Mesenchymal stem cell (in vitro differentiated cells and primary cell): Measurements from ENCODE around the gene CES4A.

Experiments
- DNase-seq: peaks from one replicate; pipeline ENCODE4 v3.0.0-alpha.2; 2013
- H2AFZ ChIP-seq: one replicate; pipeline ENCODE4 v1.6.1; 2013; ENCODE audit warnings: low read depth, mild to moderate bottlenecking, control low read depth, inconsistent platforms, low read length, moderate library complexity
- H2AK5ac ChIP-seq: 2 replicates; pipeline ENCODE4 v1.6.1; 2013; ENCODE audit warnings: low read length, moderate library complexity, mild to moderate bottlenecking, inconsistent platforms; ENCODE audit not compliant: severe bottlenecking
- H2BK120ac ChIP-seq: one replicate; pipeline ENCODE4 v1.6.1; 2013; ENCODE audit warnings: low read depth, mild to moderate bottlenecking, inconsistent platforms, low read length, moderate library complexity
- H2BK12ac ChIP-seq, 2 experiments: one replicate each; pipeline ENCODE4 v1.6.1; 2013; ENCODE audit warnings: inconsistent platforms in 2 of 2, low read length in 2 of 2, mild to moderate bottlenecking in 2 of 2, moderate library complexity in 2 of 2, control low read depth in 1 of 2
- H2BK15ac ChIP-seq: one replicate; pipeline ENCODE4 v1.6.1; 2013; ENCODE audit warnings: mild to moderate bottlenecking, low read depth, inconsistent platforms; ENCODE audit not compliant: poor library complexity, severe bottlenecking
- H2BK5ac ChIP-seq: 2 replicates; pipeline ENCODE4 v1.6.1; 2013; ENCODE audit warnings: low read depth, mild to moderate bottlenecking, low read length, control low read depth, inconsistent platforms; ENCODE audit not compliant: poor library complexity, severe bottlenecking
- H3K14ac ChIP-seq, 2 experiments: one replicate each; pipeline ENCODE4 v1.6.1; 2013; ENCODE audit warnings: inconsistent platforms in 2 of 2, low read length in 2 of 2, control low read depth in 1 of 2, mild to moderate bottlenecking in 1 of 2, moderate library complexity in 1 of 2
- H3K18ac ChIP-seq, 2 experiments: one replicate each; pipeline ENCODE4 v1.6.1; 2013; ENCODE audit warnings: inconsistent platforms in 2 of 2, low read length in 2 of 2, control low read depth in 1 of 2, low read depth in 1 of 2, mild to moderate bottlenecking in 1 of 2
- H3K23ac ChIP-seq, 2 experiments: one replicate each; pipeline ENCODE4 v1.6.1; 2013; ENCODE audit warnings: inconsistent platforms in 2 of 2, low read length in 2 of 2, mild to moderate bottlenecking in 2 of 2, moderate library complexity in 2 of 2, control low read depth in 1 of 2
- H3K27ac ChIP-seq: 2 replicates; pipeline ENCODE4 v1.5.1; 2013; ENCODE audit warnings: mild to moderate bottlenecking, moderate library complexity, low read length, control low read depth, inconsistent platforms; ENCODE audit not compliant: poor library complexity, severe bottlenecking
- H3K27me3 ChIP-seq, 2 experiments: 2 replicates each; pipeline versions ENCODE4 v1.6.1 to v1.7.0; 2013; ENCODE audit warnings: low read length in 2 of 2, mild to moderate bottlenecking in 2 of 2, moderate library complexity in 2 of 2, control low read depth in 1 of 2, inconsistent platforms in 1 of 2; ENCODE audit not compliant: control insufficient read depth in 1 of 2, insufficient read depth in 1 of 2
- H3K36me3 ChIP-seq, 2 experiments: 2 replicates each; pipeline versions ENCODE4 v1.6.1 to v1.7.0; 2013; ENCODE audit warnings: low read length in 2 of 2, control low read depth in 1 of 2, inconsistent platforms in 1 of 2, low read depth in 1 of 2, mild to moderate bottlenecking in 1 of 2; ENCODE audit not compliant: insufficient read depth in 2 of 2, control insufficient read depth in 1 of 2
- H3K4ac ChIP-seq, 2 experiments: one replicate each; pipeline ENCODE4 v1.6.1; 2013; ENCODE audit warnings: inconsistent platforms in 2 of 2, low read length in 2 of 2, mild to moderate bottlenecking in 2 of 2, moderate library complexity in 2 of 2, control low read depth in 1 of 2, low read depth in 1 of 2
- H3K4me1 ChIP-seq: 2 replicates; pipeline ENCODE4 v1.6.1; 2013; ENCODE audit warnings: low read depth, low read length, control low read depth; ENCODE audit not compliant: control insufficient read depth, insufficient read depth
- H3K4me2 ChIP-seq: 2 replicates; pipeline ENCODE4 v1.6.1; 2013; ENCODE audit warnings: low read length, mild to moderate bottlenecking, inconsistent platforms; ENCODE audit not compliant: poor library complexity, severe bottlenecking
- H3K4me3 ChIP-seq, 2 experiments: 2 replicates each; pipeline versions ENCODE4 v1.5.1 to v1.7.0; 2013; ENCODE audit warnings: low read length in 2 of 2, mild to moderate bottlenecking in 2 of 2, control low read depth in 1 of 2, low read depth in 1 of 2; ENCODE audit not compliant: insufficient read depth in 1 of 2
- H3K79me1 ChIP-seq: replicated peaks from 2 replicates; pipeline ENCODE4 v1.6.1; 2013; ENCODE audit warnings: mild to moderate bottlenecking, control low read depth, low read length, inconsistent platforms; ENCODE audit not compliant: poor library complexity, severe bottlenecking
- H3K9ac ChIP-seq: 2 replicates; pipeline ENCODE4 v1.7.0; 2013; ENCODE audit warnings: mild to moderate bottlenecking, low read length, moderate library complexity
- H3K9me3 ChIP-seq: 2 replicates; pipeline ENCODE4 v1.7.0; 2013; ENCODE audit warnings: mild to moderate bottlenecking, low read length; ENCODE audit not compliant: control insufficient read depth
- H4K8ac ChIP-seq: one replicate; pipeline ENCODE4 v1.6.1; 2013; ENCODE audit warnings: inconsistent platforms, mild to moderate bottlenecking, low read length, moderate library complexity
- H4K91ac ChIP-seq: one replicate; pipeline ENCODE4 v1.6.1; 2013; ENCODE audit warnings: mild to moderate bottlenecking, low read length, inconsistent platforms
- WGBS: methylation state at CpG from one replicate; pipeline ENCODE4 v1.1.7; 2013; ENCODE audit warnings: mixed read lengths; 5-methylcytosine and 5-hydroxymethylcytosine counted together

Gene CES4A

DNA sequence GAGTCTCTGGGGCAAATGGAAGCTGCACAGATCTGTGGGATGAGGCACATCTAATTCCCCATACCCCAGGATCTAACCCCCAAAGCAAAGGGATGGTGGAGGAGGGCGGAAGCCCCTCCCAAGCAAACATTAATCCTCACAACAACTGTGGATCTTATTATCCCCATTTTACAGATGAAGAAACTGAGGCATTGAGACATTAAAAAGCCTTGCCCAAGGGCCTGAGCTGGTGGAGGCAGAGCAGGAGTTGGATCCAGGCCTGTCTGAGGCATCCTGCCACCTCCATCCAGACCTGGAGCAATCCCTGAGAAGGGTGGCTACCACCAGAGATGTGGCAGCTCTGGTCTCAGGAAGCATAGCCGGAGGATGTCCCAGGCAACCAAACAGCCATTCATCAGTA, 22.9 kb downstream of the CES4A start:
- Histone ChIP-seq H3K9ac (no peak overlapping the region), H4K8ac (no peak overlapping the region), H2BK15ac (no peak overlapping the region), H3K14ac (peak overlapping the region in 1 of 2 experiments; percentile 18), H2BK120ac (peak overlapping the region; percentile 1), H3K4me2 (no peak overlapping the region), H2BK12ac (no peak overlapping the region), H3K23ac (no peak overlapping the region), H3K18ac (no peak overlapping the region), H3K4me3 (no peak overlapping the region), H3K79me1 (no peaks in the 10 kb centered on the region), H3K4ac (no peak overlapping the region), H2AK5ac (no peak overlapping the region), H3K4me1 (peaks cover 22% of the 10 kb centered on the region), H4K91ac (no peak overlapping the region), H2BK5ac (no peak overlapping the region), H3K9me3 (no peaks in the 10 kb centered on the region), H3K27ac (no peak overlapping the region), H2AFZ (no peak overlapping the region), H3K36me3 (no peaks in the 10 kb centered on the region), H3K27me3 (peaks cover 15 to 16% of the 10 kb centered on the region in 2 experiments)
- no peak for DNase-seq
- WGBS = 79% methylated on average over 1 of the region's 2 CpGs

GRCh38 chr16:67013233-67013822, 24.9 kb downstream of the CES4A start:
- Histone ChIP-seq H2BK15ac (peak overlapping the region; percentile 6), H4K8ac (peak overlapping the region; percentile 73), H3K9me3 (no peaks in the 10 kb centered on the region), H3K4me1 (peaks cover 14% of the 10 kb centered on the region), H3K14ac (peak overlapping the region in 1 of 2 experiments; percentile 68), H2BK120ac (peak overlapping the region; percentile 51), H3K4me3 (peak overlapping the region; percentile 47 to 73), H3K18ac (peak overlapping the region; percentile 90 to 99), H4K91ac (no peak overlapping the region), H3K4ac (peak overlapping the region in 1 of 2 experiments; percentile 81), H2BK12ac (peak overlapping the region in 1 of 2 experiments; percentile 84), H3K36me3 (no peaks in the 10 kb centered on the region), H3K27me3 (peaks cover 15 to 16% of the 10 kb centered on the region in 2 experiments), H3K27ac (no peak overlapping the region), H3K4me2 (peak overlapping the region; percentile 79), H2AFZ (peak overlapping the region; percentile 74), H2BK5ac (peak overlapping the region; percentile 51), H3K23ac (peak overlapping the region in 1 of 2 experiments; percentile 34), H2AK5ac (no peak overlapping the region), H3K79me1 (no peaks in the 10 kb centered on the region), H3K9ac (peak overlapping the region; percentile 70)
- WGBS = 21% methylated on average over 21 of the region's 21 CpGs
- DNase-seq = no peak

- H2AK5ac ChIP-seq = no peak overlapping the region
- H3K23ac ChIP-seq = peak overlapping the region in 1 of 2 experiments; percentile 99
- peak overlapping the region; percentile 90 to 99 for H3K18ac ChIP-seq
- peak overlapping the region; percentile 47 to 73 for H3K4me3 ChIP-seq
- H3K36me3 ChIP-seq = no peaks in the 10 kb centered on the region
- H3K4ac ChIP-seq = peak overlapping the region in 1 of 2 experiments; percentile 92
- 4% methylated on average over 62 of the region's 70 CpGs for WGBS
- peak overlapping the region; percentile 78 to 98 for H2BK12ac ChIP-seq
- peak overlapping the region; percentile 51 for H2BK5ac ChIP-seq
- H3K27ac ChIP-seq = no peak overlapping the region
- peak overlapping the region in 1 of 2 experiments; percentile 97 for H3K14ac ChIP-seq
- peak; percentile 77 for DNase-seq
- peak overlapping the region; percentile 79 for H3K4me2 ChIP-seq
- H2AFZ ChIP-seq = peak overlapping the region; percentile 74
- H4K8ac ChIP-seq = peak overlapping the region; percentile 98
- peak overlapping the region; percentile 60 for H2BK15ac ChIP-seq
- peak overlapping the region; percentile 93 for H4K91ac ChIP-seq
- H2BK120ac ChIP-seq = peak overlapping the region; percentile 51
- H3K9me3 ChIP-seq = no peaks in the 10 kb centered on the region
- no peaks in the 10 kb centered on the region for H3K79me1 ChIP-seq
- peaks cover 12 to 16% of the 10 kb centered on the region in 2 experiments for H3K27me3 ChIP-seq
- peak overlapping the region; percentile 70 for H3K9ac ChIP-seq
- H3K4me1 ChIP-seq = peaks cover 14% of the 10 kb centered on the region
Measured at GRCh38 chr16:67013823-67014633, 25.6 kb downstream of the CES4A start.
